A673 (cell line): ENCODE data around the gene POLE. TPM values are rescaled to one million over a fixed set of nuclear protein-coding genes. Genes with fewer than 3 reads are reported as not detected.

Experiments
- BruUV-seq: library from RNA; stranded (reverse); fragments of 400-500 nt; replicated peaks from 2 replicates; lab custom pipeline; 2021; lab: Mats Ljungman, UMichigan
- CTCF ChIA-PET: fragments of 300-600 bp; sonication (Branson Sonifier 250); formaldehyde crosslinking; loops from one replicate; lab custom pipeline; 2022; ENCODE audit warnings: antibody characterized with exemption; lab: Charles Lee
- POLR2A ChIA-PET: fragments of 300-600 bp; sonication (Branson Sonifier 250); formaldehyde crosslinking; loops from one replicate; lab custom pipeline; 2022; ENCODE audit warnings: antibody characterized with exemption; ENCODE audit not compliant: low non-redundant PET; lab: Charles Lee
- DNase-seq: peaks from one replicate; pipeline ENCODE4 v3.0.0-alpha.2; 2015; ENCODE audit warnings: low spot score
- H3K27ac ChIP-seq: fragments of 200-600 bp; sonication (generic); 2 replicates; pipeline ENCODE4 v1.5.1; 2016; ENCODE audit warnings: mixed run types, low read depth, mild to moderate bottlenecking, mixed read lengths, antibody characterized with exemption, low read length; ENCODE audit not compliant: poor library complexity, severe bottlenecking
- H3K27me3 ChIP-seq: fragments of 200-600 bp; sonication (generic); replicated peaks from 2 replicates; pipeline ENCODE4 v1.6.1; 2017; ENCODE audit warnings: mixed run types, low read depth, mild to moderate bottlenecking, mixed read lengths, antibody characterized with exemption, low read length; ENCODE audit not compliant: insufficient read depth, poor library complexity
- H3K36me3 ChIP-seq: fragments of 200-600 bp; sonication (generic); 2 replicates; pipeline ENCODE4 v1.6.1; 2016; ENCODE audit warnings: mixed run types, mild to moderate bottlenecking, mixed read lengths, antibody characterized with exemption, low read length; ENCODE audit not compliant: insufficient read depth, poor library complexity, severe bottlenecking
- H3K4me1 ChIP-seq: fragments of 200-600 bp; sonication (generic); 2 replicates; pipeline ENCODE4 v1.6.1; 2017; ENCODE audit warnings: mixed run types, mild to moderate bottlenecking, mixed read lengths, antibody characterized with exemption, low read length; ENCODE audit not compliant: insufficient read depth, poor library complexity, severe bottlenecking
- H3K4me3 ChIP-seq: fragments of 200-600 bp; sonication (generic); 2 replicates; pipeline ENCODE4 v1.5.1; 2016; ENCODE audit warnings: low read depth, mixed run types, mild to moderate bottlenecking, mixed read lengths, low read length; ENCODE audit not compliant: poor library complexity, severe bottlenecking
- H3K9me3 ChIP-seq: fragments of 200-600 bp; sonication (generic); 2 replicates; pipeline ENCODE4 v1.6.1; 2016; ENCODE audit warnings: mixed run types, low read depth, mild to moderate bottlenecking, mixed read lengths, antibody characterized with exemption, low read length; ENCODE audit not compliant: poor library complexity, severe bottlenecking
- CTCF ChIP-seq: fragments of 300-800, 200-600 bp; sonication (generic); conservative IDR thresholded peaks from 2 replicates; pipeline ENCODE4 v1.5.1; 2017; ENCODE audit warnings: low read depth, mild to moderate bottlenecking, antibody characterized with exemption, low read length, moderate library complexity, mixed read lengths
- EZH2 ChIP-seq: fragments of 200-600 bp; sonication (generic); IDR thresholded peaks from 2 replicates; pipeline ENCODE4 v1.6.1; 2017; ENCODE audit warnings: borderline replicate concordance, low read depth, mild to moderate bottlenecking, mixed read lengths, antibody characterized with exemption, low read length; ENCODE audit not compliant: poor library complexity, severe bottlenecking
- intact Hi-C: fragments of 100-400 bp; cut with micrococcal nuclease; formaldehyde crosslinking; loops from one replicate; pipeline ENCODE4 v1.10.0; 2022; ENCODE audit not compliant: unreplicated experiment
- total RNA-seq: library from RNA; stranded (reverse); gene quantifications from 2 replicates; pipeline ENCODE4 v1.2.3, GENCODE V29; 2021

The POLE gene
- total RNA-seq, 1 experiment from 2014 or later = 239 TPM

- ChIA-PET CTCF (interaction anchor here (0.7 kb wide), 1 partner anchor 49 kb away, joined by 3 read pairs; no protein-coding TSS in a partner anchor), POLR2A (no interaction called here)
- intact Hi-C loops = no loop called here
- TF ChIP-seq EZH2 (no peak), CTCF (no peak)
- peak overlapping the region; percentile 50 for H3K27ac ChIP-seq
- no peaks in the 10 kb centered on the region for H3K9me3 ChIP-seq
- H3K4me3 ChIP-seq = no peak overlapping the region
- H3K36me3 ChIP-seq = peaks cover 71% of the 10 kb centered on the region
- no peak for DNase-seq
- H3K4me1 ChIP-seq = peaks cover 13% of the 10 kb centered on the region
- BruUV-seq = no TSS peak
- no peaks in the 10 kb centered on the region for H3K27me3 ChIP-seq
These were observed 32.8 kb upstream of the POLE start for GRCh38 chr12:132719954-132720324.

- intact Hi-C loops = no loop called here
- TF ChIP-seq CTCF (no peak), EZH2 (no peak)
- CTCF ChIA-PET = no interaction called here
- DNase-seq = no peak
- Histone ChIP-seq H3K9me3 (no peaks in the 10 kb centered on the region), H3K4me1 (peaks cover 13% of the 10 kb centered on the region), H3K27me3 (no peaks in the 10 kb centered on the region), H3K4me3 (no peak overlapping the region), H3K36me3 (peaks cover 71% of the 10 kb centered on the region), H3K27ac (peak overlapping the region; percentile 50)
- no TSS peak for BruUV-seq
- POLR2A ChIA-PET = no interaction called here
These were observed 32.2 kb upstream of the POLE start for GRCh38 chr12:132719141-132719953.

GRCh38 chr12:132718644-132719043, 31.5 kb upstream of the POLE start:
- no peak for TF ChIP-seq CTCF
- no peak for TF ChIP-seq EZH2
- Histone ChIP-seq H3K9me3 (no peaks in the 10 kb centered on the region), H3K27ac (peak overlapping the region; percentile 50), H3K27me3 (no peaks in the 10 kb centered on the region), H3K4me3 (no peak overlapping the region), H3K4me1 (peaks cover 13% of the 10 kb centered on the region), H3K36me3 (peaks cover 66% of the 10 kb centered on the region)
- BruUV-seq = no TSS peak
- DNase-seq = no peak
- ChIA-PET CTCF (no interaction called here), POLR2A (no interaction called here)
- intact Hi-C loops = no loop called here
